ENCODE measurements around the gene PSMA6.
A peak's percentile ranks its signal among the peaks of the same experiment; 100 is the strongest.
"Not testable (repeated sequence)": the region's sequence is repeated elsewhere in the genome, so short reads cannot be mapped to it uniquely, and the experiment has no call there.

PSMA6 gene

DNA sequence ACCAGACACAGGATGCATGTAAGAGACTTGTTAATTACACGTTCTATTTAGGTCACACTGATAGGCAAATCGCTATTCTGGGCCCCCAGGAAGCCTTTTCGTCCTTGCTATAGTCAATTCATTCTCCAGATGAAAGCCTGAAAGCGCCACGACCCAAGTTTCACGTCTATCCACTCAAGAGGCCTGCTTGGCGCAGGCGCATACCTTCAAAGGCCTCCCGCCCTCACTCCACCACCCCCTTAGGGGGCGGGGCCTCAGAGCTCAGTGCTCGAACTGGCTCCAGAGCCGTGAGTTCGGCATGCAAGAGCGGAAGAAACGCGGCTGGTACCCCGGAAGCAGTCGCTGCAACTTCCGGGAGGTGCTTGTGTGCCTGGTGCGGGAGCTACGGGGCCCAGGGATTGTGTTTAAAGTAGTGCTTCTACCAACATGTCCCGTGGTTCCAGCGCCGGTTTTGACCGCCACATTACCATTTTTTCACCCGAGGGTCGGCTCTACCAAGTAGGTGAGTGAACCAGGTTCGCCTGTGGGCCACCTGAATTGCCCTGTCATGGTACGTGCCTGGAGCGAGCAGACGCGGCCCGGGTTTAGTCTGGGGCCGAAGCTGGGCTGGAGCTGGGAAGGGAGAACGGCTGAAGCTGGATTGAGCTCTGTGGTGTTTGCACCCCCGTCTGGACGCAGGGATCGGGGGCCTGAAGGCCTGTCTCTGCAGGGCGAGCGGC, at the start of gene PSMA6:
TSS of gene PSMA6 (plus strand) at position 332 of the 719 bp plus-strand sequence. CDS start at position 427, 95 bp downstream.
- peak; percentile 53 for FAIRE-seq

DNA sequence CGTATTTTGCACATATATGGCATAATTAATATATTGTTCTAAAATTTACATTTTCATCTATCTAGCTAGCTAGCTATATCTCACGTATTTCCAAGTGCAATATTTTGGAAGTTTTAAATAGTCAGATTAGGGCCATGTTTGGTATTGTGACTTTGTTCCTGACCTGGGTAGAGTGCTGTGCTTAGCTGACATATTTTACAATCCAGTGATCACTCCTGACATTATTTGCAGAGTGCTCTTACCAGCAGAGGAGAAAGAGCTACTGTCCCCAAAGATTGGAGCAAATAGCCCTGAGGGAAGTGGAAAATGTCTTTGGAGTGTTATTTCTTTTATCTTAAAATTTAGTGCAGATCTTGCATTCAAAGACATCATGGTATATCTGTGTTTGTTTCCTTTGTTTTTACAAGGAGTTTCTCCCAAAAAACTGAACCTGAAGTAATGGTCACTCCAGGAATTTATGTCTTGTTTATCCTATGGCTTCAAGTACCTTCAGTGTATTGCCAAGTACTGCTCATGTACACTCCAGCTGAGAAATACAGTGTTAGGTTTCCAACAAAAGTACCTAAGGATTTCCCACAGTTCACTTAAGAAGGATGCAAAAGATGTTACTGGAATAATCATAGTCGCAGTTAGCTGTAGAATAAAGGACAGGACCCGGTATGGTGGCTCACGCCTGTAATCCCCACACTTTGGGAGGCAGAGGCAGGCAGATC, 49.4 kb upstream of the PSMA6 start:
- FAIRE-seq: no peak

GRCh38 chr14:35243956-35244355, 48.2 kb upstream of the PSMA6 start:
- no peak for FAIRE-seq

GRCh38 chr14:35244542-35244941, 47.6 kb upstream of the PSMA6 start:
- no peak for FAIRE-seq

GRCh38 chr14:35245051-35245450, 47.1 kb upstream of the PSMA6 start:
- FAIRE-seq: no peak

- FAIRE-seq: no peak
These were observed 44.3 kb upstream of the PSMA6 start for GRCh38 chr14:35247777-35248475.

- FAIRE-seq: no peak
These were observed 43.8 kb upstream of the PSMA6 start for GRCh38 chr14:35248476-35248788.

GRCh38 chr14:35250319-35250718, 41.9 kb upstream of the PSMA6 start:
- no peak for FAIRE-seq

DNA sequence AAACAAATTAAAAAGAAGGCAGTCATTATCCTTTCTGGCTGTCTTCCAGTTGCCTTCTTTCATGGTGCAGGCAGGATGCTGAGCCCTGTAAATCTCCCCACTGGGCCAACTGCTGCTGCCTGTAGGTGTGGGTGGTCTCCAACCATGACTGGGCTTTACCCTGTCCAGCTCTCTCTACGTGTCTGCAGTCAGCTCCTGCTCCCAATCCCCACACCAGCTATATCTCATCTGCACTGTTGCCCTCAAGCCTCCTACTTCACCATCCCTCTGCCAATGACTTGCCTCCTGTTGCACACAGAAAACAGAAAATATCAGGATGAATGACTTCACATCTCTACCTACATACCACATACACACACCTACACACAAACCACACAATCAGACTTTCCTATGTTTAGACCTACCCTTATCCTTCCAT, 39.7 kb upstream of the PSMA6 start:
- no peak for FAIRE-seq

DNA sequence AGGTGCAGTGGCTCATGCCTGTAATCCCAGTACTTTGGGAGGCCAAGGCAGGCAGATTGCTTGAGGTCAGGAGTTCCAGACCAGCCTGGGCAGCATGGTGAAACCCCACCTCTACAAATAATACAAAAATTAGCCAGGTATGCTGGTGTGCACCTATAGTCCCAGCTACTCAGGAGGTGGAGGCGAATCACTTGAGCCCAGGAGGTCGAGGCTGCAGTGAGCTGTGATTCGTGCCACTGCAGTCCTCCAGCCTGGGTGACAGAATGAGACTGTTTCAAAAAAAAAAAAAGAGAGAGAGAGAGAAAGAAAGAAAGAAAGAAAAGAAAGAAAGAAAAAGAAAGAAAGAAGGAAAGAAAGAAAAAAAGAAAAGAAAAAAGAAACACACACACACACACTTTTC, 39.1 kb upstream of the PSMA6 start:
- not testable (repeated sequence) for FAIRE-seq

- not testable (repeated sequence) for FAIRE-seq
These were observed 38.1 kb upstream of the PSMA6 start for GRCh38 chr14:35254034-35254622.

GRCh38 chr14:35254736-35255135, 37.4 kb upstream of the PSMA6 start:
- FAIRE-seq: no peak

DNA sequence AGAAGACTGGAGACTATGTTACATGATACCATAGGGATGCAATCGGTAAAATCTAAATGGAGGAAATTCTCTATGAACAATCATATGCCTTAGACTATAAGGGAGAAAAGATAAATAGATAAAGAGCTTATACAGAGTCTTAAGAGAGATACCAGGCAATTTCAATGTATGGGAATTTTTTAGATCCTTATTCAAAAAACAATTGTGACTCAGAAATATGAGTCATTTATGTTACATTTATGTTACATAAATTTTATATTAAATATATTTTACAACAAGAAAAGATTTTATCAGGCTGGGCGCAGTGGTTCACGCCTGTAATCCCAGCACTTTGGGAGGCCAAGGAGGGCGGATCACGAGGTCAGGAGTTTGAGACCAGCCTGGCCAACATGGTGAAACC, 36.5 kb upstream of the PSMA6 start:
- no peak for FAIRE-seq

DNA sequence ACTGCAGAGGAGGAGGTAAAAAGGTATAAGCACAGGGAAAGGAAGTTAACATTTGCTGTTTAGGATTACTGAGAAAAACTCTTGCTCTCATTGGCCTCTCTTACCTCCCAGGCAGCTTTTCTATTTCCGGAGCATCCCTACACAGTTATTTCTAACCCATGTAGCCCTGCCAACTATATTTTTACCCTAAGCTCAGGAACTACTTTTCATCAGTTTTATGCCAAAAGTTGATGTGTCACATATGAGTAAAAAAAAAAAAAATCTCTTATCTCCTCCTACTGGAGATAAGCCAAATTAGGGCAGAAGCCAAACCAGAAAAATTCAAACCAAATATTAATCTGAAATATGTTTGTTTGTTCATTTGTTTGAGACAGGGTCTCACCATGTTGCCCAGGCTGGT, 34.4 kb upstream of the PSMA6 start:
- FAIRE-seq: no peak

- FAIRE-seq: no peak
These were observed 33.8 kb upstream of the PSMA6 start for GRCh38 chr14:35258420-35258819.

DNA sequence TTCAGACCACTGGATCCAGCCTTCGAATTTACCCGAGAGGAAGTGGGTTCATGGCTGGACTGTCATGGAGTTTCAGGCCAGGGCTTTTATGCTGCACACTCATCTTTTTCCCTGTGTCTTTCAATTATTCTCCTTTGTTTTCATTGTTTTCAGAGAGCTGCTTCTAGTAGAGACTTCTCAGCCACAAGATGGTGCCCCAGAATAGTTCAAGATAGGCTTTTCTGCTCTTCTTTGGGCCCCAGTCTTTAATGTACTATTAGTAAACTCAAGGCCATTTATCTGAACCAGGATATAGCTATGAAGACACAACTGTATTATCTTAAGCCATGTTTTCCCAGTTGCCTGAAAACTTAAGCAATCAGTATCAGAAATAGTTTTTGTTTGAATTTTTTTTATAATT, 30.4 kb upstream of the PSMA6 start:
- no peak for FAIRE-seq

DNA sequence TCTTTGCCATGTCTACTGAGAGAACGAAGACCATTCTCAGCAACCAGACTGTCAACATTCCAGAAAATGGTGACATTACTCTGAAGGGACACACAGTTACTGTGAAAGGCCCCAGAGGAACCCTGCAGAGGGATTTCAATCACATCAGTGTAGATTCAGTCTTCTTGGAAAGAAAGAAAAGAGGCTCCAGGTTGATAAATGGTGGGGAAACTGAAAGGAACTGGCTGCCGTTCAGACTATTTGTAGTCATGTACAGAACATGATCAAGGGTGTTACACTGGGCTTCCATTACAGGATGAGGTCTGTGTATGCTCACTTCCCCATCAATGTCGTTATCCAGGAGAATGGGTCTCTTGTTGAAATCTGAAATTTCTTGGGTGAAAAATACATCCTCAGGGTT, 29.7 kb upstream of the PSMA6 start:
- no peak for FAIRE-seq

GRCh38 chr14:35268946-35269345, 23.2 kb upstream of the PSMA6 start:
- no peak for FAIRE-seq

GRCh38 chr14:35274805-35275204, 17.4 kb upstream of the PSMA6 start:
- peak; percentile 28 for FAIRE-seq

- FAIRE-seq: no peak
These were observed 15.0 kb upstream of the PSMA6 start for GRCh38 chr14:35277179-35277578.

DNA sequence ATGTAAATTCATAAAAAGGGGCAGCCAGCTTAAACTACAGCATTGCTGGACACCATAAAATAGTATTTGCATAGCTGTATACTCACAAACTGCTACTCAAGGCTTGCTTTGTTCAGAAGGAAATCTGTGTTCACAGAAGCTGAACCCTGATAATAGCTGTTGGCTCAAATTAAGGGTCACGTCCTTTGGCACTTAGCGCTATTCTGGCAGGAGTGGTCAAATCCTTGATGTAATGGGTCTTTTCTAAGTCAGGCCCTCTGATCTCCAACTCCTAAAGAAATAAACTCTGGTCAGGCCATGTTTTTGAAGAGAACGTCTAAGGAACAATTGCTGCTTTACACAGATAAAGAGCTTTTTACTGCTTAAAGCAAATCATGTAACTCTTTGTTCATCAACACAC, 12.8 kb upstream of the PSMA6 start:
- no peak for FAIRE-seq

DNA sequence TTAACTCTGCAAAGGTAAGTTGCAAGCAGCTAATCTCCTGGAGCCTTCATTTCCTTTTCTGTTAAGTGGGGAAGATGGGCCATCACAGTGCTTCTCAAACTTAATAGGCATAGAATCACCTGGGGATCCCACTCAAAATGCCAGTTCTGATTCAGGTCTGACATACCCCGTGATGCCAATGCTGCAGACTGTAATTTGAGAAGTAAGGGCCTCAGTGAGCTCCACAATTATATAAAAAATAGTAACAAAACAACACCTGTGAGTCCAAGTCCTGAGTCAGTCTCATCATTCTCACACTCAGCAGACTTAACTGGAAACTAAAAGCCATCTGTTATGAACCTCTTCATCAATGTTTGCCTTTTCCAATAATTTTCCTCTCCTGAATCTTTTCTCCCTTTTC, 10.8 kb upstream of the PSMA6 start:
- no peak for FAIRE-seq

GRCh38 chr14:35284506-35284905, 7.7 kb upstream of the PSMA6 start:
- FAIRE-seq: no peak

Measured in colon (tissue), 2 donors.